NOMO-1 treated with DMSO at 0.1 percent for 48 hours (cell line): ENCODE measurements around the gene THSD8.
A peak's percentile ranks its signal among the peaks of the same experiment; 100 is the strongest.
"Not testable (repeated sequence)": the region's sequence is repeated elsewhere in the genome, so short reads cannot be mapped to it uniquely, and the experiment has no call there.

ENCODE experiments used
- DNase-seq: peaks from one replicate; lab custom pipeline; 2025; ENCODE audit not compliant: unreplicated experiment; lab: John Stamatoyannopoulos, UW

The THSD8 gene

GRCh38 chr19:12792051-12792852, 9.6 kb upstream of the THSD8 start:
- DNase-seq: peak; percentile 76

- DNase-seq: no peak
These were observed 9.0 kb upstream of the THSD8 start for GRCh38 chr19:12792853-12793289.

GRCh38 chr19:12793290-12794195, 8.3 kb upstream of the THSD8 start:
- peak; percentile 84 for DNase-seq

- DNase-seq: peak; percentile 35
These were observed 7.5 kb upstream of the THSD8 start for GRCh38 chr19:12794196-12794941.

GRCh38 chr19:12794971-12795381, 6.9 kb upstream of the THSD8 start:
- DNase-seq: no peak

- peak; percentile 66 for DNase-seq
These were observed 5.5 kb upstream of the THSD8 start for GRCh38 chr19:12796146-12797071.

GRCh38 chr19:12797141-12797587, 4.7 kb upstream of the THSD8 start:
- DNase-seq: no peak

GRCh38 chr19:12797607-12798006, 4.3 kb upstream of the THSD8 start:
- not testable (repeated sequence) for DNase-seq

- no peak for DNase-seq
These were observed 2.0 kb upstream of the THSD8 start for GRCh38 chr19:12799742-12800465.

- DNase-seq: no peak
These were observed 1.5 kb upstream of the THSD8 start for GRCh38 chr19:12800466-12800770.

- DNase-seq: no peak
These were observed 875 bp upstream of the THSD8 start for GRCh38 chr19:12800923-12801465.

- DNase-seq: no peak
These were observed 618 bp downstream of the THSD8 start for GRCh38 chr19:12802267-12803106.

- DNase-seq: no peak
These were observed 2.2 kb downstream of the THSD8 start for GRCh38 chr19:12804051-12804450.

- DNase-seq: peak; percentile 87
These were observed 4.6 kb downstream of the THSD8 start, which contains the start of gene RNASEH2A for GRCh38 chr19:12806242-12807081. Gene RNASEH2A (plus strand): TSS chr19:12806584. CDS start chr19:12806674, 90 bp downstream.

- DNase-seq: no peak
These were observed 13.2 kb downstream of the THSD8 start for GRCh38 chr19:12815088-12815487.

- DNase-seq: not testable (repeated sequence)
These were observed 15.3 kb downstream of the THSD8 start for GRCh38 chr19:12817188-12817587.

- not testable (repeated sequence) for DNase-seq
These were observed 15.9 kb downstream of the THSD8 start for GRCh38 chr19:12817810-12818209.
